Measurements from ENCODE around the gene SLC2A1.

The SLC2A1 gene

DNA sequence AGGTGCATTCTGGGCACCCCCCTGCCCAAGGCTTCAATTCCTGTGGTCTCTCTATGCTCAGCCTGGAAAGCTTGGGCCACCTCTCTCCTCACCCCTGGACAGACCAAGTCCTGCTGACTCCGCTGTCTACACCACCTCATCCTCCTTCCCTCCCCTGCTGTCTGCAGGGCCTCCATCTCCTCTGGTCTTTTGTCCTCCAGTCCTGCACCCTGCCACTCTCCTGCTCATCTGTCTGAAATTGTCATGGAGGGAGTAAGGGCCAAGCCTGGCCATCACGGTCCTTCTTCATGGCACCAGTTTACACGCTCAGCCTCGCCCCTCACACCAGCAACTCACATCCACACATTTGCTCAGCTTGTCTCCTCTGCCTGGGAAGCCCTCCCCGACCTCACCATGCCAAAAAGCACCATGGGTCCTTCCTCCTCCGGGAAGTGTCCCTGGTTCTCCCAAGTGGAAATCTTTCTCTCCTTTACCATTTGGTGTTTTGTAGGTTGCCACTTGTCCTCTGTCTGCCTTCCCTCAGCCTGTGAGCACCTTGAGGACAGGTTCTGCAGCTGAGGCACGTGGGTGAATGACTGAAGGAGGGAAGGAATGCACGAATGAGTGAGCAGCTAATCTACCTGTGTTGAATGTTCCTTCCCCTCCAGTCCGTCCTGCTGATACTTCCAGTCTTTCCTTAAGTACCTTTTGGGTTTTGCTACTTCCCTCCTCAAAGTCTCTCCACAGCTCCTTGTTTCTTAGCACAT lies 2.1 kb upstream of the SLC2A1 start:
- no peak for DNase-seq (ENCODE audit: low read depth, low spot score)

DNA sequence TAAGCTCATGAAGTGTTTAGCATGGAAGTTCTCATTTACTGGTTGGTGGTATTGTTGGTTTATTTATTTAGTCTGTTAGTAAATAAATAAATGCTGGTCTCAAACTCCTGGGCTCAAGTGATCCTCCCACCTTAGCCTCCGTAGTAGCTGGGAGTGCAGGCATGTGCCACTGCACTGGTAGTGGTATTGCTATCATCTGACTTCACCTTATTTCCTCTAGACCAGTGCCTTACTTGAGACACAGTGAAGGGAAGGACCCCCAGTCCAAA lies 1.4 kb upstream of the SLC2A1 start:
- no peak for DNase-seq (ENCODE audit: low read depth, low spot score)

GRCh38 chr1:42957880-42958487 lies 684 bp downstream of the SLC2A1 start:
- DNase-seq (ENCODE audit: low read depth, low spot score) = no peak

GRCh38 chr1:42957229-42957879 lies 1.3 kb downstream of the SLC2A1 start:
- no peak for DNase-seq (ENCODE audit: low read depth, low spot score)

GRCh38 chr1:42956739-42957138 lies 1.9 kb downstream of the SLC2A1 start:
- DNase-seq (ENCODE audit: low read depth, low spot score) = no peak

DNA sequence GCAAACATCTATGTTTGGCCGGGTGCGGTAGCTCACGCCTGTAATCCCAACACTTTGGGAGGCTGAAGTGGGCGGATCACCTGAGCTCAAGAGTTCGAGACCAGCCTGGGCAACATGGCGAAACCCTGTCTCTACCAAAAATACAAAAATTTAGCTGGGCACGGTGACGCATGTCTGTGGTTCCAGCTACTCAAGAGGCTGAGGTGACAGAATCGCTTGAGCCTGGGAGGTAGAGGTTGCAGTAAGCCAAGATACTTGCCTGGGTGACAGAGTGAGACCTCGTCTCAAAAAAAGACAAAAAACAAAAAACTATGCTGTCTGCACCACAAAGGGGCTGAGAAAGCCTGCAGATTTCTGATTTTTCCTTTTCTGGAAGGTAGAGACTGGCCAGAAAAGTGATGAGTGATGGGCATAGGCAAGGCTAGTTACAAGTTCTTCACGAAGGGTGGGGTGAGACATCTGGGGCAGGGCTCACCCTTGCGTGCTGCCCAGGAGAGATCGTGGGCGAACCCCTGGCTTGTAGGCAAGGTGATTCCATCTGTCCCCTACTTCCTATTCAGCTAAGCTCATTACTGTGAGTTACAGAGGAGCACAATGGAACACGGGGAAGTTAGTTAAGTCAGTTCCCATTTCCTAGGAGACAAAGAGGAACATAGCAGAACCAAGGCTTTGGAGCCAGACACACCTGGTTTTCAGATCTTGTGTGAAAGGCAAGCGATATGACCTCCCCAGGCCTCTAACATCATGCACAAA lies 3.2 kb downstream of the SLC2A1 start:
- DNase-seq (ENCODE audit: low read depth, low spot score) = no peak

DNA sequence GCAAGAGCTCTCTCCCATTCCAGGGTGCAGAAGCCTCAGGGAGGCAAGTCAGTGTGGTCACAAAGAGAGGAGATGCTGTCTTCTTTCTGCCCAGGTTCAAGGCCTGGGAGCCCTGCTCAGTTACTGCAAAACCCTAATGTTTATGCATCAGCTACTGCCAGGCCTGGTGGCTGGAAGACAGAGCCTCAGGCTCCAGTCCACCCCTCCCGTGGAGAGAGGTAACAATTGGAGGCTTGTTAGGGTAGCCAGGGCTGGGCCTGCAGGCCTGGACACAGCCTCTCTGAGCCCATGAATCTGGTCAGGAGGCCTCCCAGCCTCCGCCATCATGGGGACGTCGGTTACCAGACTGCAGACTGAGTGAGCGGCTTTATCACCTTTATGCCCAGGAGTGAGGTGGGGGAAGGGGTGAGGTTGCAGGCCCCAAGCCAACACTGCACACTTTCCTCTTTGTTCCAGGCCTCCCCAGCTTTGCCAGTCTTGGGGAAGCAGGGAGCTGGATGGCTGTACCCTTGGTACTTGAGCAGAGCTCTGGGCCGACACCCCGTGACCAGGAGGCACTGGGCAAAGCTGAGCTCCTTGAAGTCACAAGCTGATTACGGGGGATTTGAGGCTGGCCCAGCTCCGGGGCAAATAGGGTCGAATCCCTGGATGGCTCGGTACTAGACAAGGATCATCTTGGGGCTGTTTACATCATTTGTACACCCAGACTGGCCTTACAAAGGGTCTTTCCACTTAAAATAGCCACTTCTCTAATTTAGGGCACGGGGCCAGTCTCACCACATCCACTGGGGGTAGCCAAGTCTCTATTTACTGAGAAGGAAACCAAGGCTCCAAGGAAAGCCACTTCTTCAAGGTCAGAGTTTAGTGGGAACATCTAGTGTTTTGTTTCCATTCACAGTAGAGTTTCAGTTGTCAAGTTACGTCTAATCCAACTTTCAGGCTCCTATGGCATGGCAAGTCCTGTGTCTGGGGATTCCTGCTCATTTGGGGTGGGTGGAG lies 5.2 kb downstream of the SLC2A1 start:
- DNase-seq (ENCODE audit: low read depth, low spot score) = no peak

DNA sequence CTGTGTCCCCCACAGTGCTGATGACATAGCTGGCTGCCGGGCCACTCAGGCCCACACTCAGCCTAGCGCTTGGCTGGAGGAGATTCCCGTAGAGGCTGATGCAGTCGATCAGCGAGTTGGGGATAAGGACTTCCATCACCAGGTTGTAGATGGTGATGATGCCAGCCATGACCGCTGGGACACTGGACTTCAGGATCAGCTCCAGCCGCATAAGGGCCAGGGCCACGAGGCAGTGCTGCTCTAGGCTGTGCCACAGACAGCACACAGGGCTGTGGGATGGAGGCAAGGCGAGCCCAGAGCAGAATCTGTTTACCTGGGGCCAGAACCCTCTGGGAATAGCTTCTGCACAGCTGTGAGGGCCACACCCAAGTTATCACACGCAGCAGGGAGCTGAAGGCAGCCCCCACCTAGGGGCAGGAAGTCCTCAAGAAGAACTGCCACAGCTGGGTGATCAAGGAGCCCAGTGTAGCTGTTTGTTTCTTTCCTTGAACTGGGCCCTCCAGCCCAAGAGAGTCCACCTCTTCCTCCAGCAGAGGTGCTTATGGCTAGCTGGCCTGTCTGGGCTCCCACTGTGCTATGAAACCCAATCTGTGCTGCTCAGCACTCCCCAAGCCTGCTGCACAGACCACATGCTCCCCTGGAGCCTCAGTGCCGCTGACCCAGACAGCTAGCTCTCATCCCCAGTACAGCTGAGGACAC lies 6.2 kb downstream of the SLC2A1 start:
- peak; percentile 81 for DNase-seq (ENCODE audit: low read depth, low spot score)

DNA sequence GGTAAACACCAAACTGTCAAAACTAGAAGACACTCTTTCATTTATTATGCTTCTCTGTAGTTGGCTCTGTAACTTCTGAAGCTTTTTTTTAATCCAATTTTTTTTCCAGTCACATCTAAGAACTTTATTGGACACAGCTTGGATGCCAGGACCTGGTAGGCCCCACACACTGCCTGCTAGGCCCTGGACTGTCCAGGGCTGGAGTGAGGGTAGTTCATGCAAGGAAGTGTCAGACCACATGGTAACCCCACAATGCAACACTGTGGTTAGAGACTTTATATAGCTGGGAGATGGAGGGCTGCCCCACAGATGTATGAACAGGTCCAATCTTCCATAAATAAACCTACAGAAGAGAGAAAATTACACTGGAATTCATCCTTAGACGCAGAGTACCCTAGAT lies 7.1 kb downstream of the SLC2A1 start:
- no peak for DNase-seq (ENCODE audit: low read depth, low spot score)

DNA sequence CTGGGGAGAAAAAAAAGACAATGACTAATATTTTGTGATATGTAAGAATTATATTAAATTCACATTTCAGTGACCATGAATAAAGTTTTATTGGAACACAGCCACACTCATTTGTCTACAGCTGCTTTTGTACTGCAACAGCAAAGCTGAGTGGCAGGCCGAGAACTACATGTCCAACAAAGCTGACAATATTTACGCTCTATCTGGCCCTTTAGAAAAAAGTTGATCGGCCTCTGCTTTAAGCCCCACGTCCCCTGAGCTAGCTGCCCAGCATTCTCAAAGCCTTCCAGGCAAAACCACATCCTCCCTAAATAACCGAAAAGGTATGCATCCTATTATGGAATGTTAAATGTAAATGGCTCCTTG lies 8.6 kb downstream of the SLC2A1 start:
- no peak for DNase-seq (ENCODE audit: low read depth, low spot score)

DNA sequence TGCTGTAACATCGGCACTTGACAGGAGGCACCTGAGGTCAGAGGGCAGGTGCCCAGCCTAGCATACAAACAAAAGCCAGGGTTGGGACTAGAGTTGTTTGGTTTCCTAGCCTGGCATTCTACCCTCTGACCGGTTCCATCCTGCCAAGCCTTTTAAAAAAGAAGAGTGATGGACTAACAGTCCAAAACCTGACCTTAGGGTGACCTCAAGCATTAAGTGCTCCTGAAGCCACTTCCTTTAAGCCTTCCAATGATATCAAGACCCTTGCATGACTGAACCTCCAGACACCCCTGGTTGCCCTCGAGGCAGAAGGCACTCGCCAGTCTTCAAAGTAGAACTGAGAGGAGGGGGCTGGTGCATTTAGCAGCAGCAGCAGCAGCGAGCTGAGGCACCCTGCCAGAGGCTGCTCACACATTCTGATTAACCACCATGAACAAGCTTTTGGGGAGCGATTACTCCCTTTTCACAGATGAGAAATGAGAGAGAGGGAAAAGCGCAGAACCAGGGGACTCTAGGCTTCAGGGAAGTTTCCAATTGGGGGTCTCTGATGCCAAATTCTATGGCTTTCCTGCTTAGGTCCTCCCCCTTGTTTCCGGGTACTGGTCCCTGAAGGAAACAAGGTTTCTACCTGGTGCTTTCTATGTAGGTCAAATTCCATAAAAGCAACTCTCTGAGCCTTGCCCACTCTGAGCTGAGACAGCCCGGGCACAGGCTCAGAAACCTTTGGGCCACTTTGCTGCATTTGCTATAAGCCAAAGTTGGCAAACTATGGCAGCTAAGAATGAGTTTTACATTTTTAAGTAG lies 9.2 kb downstream of the SLC2A1 start:
- DNase-seq (ENCODE audit: low read depth, low spot score) = no peak

DNA sequence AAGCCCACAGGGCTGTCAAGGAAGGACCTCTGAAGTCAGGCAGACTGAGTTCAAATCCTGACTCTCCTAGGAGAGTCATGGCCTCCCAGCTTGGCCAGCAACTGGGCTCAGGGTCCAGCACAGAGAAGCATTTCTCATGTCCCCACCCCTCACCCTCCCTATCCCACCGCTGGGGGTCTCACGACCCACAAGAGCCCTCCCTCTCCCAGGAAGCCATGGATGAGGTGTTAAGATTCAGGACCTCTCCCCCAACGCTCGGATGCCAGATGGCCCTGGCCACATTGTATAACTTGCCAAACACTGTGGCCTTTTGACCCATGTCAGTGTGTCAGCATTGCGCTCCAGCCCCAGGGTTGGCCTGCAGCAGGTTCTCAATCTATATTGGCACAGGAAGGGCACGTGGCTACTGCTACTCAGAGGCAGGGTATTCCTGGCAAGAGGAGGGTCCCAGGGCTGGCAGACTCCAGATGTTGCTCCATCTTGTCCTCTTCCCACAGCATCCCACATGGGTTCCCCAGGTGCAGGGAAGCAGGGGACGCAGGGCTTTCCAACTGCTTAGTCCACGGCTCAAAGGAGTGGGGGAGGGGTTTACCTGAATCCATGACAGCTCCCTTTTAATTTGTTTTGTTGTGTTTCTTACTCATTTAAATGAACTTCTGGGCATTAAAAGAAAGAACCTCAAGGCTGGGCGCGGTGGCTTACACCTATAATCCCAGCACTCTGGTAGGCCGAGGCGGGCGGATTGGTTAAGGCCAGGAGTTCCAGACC lies 10.5 kb downstream of the SLC2A1 start:
- no peak for DNase-seq (ENCODE audit: low read depth, low spot score)

DNA sequence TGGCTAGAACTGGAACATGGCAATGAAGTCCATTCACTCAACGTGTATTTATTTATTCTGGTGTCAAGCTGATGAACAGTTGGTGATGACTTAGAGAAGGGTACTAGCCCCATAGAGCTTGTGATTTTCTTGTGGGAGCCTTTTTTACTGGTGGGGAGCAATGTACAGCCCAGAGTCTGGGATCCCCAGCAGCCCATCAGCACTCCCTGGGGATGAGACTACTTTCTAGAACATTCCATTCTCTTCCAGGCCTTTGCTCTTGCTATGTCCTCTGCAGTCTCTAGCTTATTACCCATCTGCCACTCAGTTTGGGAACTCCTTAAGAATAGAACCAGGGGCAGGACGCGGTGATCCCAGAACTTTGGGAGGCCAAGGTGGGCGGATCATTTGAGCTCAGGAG lies 11.6 kb downstream of the SLC2A1 start:
- no peak for DNase-seq (ENCODE audit: low read depth, low spot score)

DNA sequence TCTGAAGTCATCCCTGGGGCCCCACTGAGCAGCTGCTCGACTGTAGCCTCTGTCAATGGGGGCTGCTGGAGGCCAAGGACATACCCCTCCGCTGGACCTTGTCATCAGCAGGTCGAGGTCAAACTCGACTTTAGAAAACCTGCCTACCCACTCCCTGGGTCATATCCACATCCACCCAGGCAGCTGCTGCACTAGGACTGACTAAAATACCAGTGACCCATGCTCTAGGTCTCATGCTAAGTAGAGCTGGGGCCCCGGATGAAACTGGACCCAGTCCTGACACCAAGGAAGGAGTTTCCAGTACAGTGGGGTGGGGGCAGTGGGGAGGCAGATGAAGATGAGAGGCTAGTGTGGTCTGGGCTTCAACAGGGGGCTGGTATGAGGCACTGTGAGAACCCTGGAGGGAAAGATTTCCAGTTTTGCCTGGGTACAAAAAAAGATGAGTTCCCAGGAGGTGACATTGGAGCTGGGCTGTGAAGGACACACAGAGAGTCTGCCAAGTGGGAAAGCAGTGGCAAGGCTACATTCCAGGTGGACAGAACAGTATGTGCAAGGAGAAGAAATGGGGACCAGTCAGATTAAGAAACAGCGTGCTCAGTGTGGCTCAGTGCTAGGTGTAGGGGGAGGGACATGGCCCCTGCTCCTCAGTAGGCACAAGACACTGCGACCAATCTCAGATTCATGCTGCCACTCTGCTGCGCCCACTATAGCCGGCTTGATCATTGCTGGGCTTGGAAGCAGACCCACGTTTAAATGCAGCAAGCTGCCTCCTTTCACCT lies 12.4 kb downstream of the SLC2A1 start:
- no peak for DNase-seq (ENCODE audit: low read depth, low spot score)

DNA sequence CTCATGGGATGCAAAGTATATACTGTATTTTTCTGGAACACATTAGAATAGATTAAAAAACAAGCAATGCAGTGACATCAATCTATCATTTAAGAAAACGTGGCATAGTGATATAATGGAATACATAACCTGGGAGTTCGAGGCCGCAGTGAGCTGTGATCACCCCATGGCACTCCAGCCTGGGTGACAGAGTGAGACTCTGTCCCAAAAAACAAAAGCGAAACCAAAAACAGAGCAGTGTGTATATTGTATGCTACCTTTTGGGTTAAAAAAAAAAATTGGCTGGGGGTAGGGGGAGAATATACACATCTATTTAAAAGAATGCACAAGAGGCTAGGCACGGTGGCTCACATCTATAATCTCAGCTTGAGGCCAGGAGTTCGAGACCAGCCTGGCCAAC lies 13.5 kb downstream of the SLC2A1 start:
- no peak for DNase-seq (ENCODE audit: low read depth, low spot score)

- DNase-seq (ENCODE audit: low read depth, low spot score) = no peak
Observed at GRCh38 chr1:42944246-42944928, 14.3 kb downstream of the SLC2A1 start.

DNA sequence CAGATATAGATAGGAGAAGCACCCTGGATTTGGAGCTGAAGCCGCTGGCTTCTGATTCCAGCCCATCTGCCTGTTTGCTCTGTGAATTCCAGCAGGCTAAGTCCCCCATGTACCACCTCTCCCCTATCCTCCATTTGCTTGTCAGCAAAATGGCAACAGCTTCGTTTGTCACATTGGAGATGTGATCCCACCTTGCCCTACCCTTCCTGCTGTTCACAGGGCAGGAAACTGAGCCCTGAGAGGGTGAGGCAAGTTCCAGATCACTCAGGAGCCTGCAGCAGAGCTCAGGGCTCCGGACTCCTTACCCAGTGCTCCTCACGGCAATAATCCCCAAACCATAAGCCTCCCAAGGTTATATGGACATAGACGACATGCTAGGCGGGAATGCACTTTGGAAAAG lies 14.9 kb downstream of the SLC2A1 start:
- DNase-seq (ENCODE audit: low read depth, low spot score) = no peak

- no peak for DNase-seq (ENCODE audit: low read depth, low spot score)
Observed at GRCh38 chr1:42943166-42943565, 15.5 kb downstream of the SLC2A1 start.
